Kidney capillary endothelial cell (primary cell): Measurements from ENCODE around the gene TCOF1.
"Not testable (repeated sequence)": the region's sequence is repeated elsewhere in the genome, so short reads cannot be mapped to it uniquely, and the experiment has no call there.

Experiments
- DNase-seq: peaks from one replicate; pipeline ENCODE4 v3.0.0-alpha.2; 2018; ENCODE audit warnings: low spot score

The TCOF1 gene

GRCh38 chr5:150406103-150406722, 48.7 kb downstream of the TCOF1 start:
- no peak for DNase-seq

DNA sequence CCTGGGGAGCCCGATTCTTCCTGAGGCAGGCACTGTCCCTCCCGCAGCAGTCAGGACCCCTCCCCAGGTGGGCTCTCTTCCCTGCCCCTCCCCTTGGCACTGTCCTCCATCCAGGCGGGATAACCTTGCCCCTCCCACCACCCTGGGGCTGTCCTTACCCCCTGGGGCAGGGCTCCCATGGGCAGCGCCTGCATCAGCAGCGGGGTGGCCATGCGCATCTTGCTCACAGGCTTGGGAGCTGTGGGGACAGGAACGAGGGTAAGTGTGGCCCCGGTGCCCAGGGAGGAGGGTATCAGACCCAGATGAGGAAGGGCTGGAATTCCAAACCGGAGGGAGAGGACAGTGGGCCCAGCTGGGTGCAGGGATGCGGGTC, 49.2 kb downstream of the TCOF1 start:
- DNase-seq, result no peak

GRCh38 chr5:150407096-150407720, 49.7 kb downstream of the TCOF1 start:
- no peak for DNase-seq

DNA sequence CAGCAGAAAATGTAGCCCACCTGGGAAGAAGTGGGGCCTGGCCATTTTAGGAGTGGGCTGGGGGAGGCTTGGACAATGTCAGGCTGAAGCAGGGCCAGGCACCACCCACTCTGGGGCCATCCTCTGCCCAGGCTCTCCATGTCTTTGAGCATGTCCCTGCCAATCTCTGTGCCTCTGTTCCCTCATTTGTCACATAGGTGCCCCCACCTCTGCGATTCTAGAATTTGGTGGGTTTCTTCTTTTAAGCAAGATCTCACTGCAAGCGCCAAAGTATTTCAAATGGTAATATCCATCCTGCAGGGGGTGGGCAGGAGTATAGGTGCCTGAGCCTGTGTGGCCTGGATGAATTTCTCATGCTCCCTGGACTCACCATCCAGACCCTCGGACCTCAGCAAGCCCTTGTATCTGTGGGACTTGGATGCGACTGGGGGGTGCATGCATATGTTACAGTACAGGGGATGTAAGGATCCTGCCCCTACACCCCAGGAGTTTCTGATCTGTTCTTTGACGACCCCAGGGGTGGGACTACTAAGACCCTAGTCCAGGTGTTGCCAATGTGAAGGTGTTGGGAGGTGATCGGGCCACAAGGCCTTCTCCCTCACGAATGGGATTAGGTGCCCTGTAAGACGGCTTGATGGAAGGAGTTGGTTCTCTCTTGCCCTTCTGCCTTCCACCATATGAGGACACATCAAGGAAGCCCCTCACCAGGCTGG, 50.9 kb downstream of the TCOF1 start:
- no peak for DNase-seq

DNA sequence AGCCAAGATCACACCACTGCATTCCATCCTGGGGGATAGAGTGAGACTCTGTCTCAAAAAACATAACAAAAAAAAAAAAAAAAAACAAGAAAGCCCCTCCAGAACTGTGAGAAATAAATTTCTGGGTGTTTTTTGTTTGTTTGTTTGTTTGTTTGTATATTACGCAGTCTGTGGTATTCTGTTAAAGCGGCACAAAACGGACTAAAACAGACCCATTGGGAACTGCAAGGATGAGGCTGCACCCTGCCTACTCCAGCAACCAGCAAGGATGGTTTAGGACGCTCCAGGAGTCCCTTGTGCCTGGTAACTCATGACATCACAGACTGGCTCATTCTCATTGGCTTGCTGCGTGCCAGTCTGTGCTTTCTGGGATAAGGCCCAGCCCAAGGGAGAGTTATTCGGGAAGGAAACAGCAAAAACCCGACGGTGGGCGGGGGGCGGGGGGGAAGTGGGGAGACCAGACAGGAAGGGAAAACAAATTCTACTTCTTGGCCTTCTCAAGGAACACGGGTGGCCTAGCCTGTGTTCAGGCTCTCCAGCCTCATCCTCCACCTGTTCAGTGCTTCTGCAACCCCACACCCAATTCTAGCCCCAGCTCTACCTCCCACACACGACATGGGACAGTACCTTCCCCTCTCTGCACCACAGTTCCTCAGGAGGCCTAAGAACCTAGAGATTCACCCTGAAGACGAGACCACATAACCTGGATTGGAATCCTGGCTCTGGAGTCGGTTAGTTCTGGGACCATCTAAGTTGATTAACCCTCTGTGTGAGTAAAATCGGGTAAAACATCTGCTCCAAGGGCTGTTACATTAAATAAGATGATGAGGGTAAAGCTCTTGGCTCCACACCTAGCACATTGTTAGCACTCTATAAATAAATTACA, 52.4 kb downstream of the TCOF1 start:
- peak; percentile 79 for DNase-seq

- DNase-seq, result peak; percentile 42
Measured at GRCh38 chr5:150410524-150411244, 53.2 kb downstream of the TCOF1 start.

DNA sequence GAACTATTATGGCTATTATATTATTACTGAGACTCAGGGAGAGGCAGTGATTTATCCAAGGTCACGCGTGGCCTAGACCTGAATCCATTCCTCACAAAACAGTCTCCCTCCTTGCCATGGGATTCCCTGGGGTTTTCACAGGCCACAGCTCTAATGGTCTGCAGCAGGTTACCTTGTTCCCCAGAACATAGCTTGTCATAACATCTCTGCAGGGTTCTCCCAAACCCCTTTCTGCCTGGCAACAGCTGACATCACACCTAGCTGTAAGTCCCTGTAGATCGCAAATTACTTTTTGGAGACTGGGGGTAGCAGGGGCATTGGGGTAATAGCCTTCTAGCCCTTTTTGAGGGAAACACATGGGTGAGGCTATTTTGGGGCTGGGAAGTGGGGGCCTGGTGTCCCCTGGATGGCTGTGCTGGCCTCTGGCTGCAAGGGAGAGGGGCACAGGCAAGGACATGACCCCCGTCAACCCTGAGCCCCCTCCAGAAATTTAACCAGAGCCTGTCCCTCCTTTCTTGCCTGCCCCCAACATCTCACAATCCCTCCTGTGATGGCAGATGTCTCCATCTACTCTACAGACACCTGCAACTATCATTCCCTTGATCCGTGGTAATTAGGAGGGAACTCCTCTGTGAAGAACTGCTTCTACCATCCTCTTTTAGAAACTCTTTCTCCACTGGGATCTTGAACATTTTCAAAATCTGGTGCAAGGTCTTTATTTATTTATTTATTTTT, 53.9 kb downstream of the TCOF1 start:
- DNase-seq, result no peak

- DNase-seq, result no peak
Measured at GRCh38 chr5:150412319-150413175, 55.0 kb downstream of the TCOF1 start, which contains the start of gene CD74. Gene CD74, minus strand, starts transcription at chr5:150412910. Its CDS starts 161 bp downstream, at chr5:150412749.

DNA sequence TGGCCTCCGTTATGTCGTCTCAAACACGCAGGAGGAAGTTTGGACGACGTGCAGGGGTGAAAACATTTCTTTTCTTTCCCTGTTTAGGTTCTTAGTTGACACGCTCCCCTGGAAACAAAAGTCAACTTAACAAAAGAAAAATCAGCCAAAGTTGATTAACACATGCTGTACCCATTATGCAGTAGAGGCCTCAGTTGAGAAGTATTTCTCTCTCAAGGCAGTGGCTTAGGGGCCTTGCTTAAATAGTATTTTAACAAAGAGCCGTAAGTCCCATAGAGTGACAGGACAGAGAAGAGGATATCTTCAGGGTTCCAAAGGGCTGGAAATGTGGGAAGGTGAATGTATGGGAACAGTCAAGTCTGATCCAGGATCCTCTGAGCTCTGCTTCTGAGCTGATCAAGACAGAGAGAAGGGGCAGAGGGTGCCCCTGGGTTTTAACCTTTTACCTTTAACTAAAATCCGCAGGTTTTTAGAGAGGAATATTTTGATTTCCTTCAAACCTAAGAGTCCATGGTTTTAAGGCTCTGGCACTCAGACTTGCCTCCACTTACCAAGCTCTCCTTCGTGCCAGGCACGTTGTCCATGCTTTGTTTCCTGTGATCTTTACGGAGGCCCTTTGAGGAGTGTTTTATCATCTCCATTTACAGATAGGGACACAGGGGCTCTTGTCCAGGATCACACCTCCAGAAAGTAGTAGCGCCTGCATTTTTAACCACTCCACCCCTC, 55.8 kb downstream of the TCOF1 start:
- DNase-seq, result no peak

DNA sequence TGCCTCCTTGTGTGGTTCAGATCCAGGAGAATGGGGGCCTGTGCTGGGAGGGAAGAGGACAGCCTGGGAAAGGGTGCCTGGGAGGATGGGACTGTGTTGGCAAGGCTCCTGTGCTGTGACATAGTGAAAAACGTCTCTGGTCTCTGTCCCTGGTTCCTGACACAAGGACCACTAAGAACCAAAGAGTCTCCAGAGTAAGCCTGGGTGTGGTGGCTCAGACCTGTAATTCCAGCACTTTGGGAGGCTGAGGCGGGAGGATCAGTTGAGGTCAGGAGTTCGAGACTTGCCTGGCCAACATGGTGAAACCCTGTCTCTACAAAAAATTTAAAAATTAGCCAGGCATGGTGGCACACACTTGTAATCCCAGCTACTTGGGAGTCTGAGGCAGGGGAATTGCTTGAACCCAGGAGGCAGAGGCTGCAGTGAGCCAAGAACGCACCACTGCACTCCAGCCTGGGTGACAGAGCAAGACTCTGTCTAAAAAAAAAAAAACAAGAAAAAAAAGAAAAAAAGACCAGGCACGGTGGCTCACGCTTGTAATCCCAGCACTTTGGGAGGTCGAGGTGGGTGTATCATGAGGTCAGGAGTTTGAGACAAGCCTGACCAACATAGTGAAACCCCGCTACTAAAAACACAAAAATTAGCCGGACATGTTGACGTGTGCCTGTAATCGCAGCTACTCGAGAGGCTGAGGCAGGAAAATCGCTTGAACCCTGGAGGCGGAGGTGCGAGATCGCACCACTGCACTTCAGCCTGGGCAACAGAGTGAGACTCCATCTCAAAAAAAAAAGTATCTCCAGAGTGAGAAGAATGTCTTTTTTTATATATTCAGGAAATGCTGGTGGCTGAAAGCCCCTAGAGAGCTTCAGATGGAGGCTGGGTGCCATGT, 56.6 kb downstream of the TCOF1 start:
- not testable (repeated sequence) for DNase-seq

DNA sequence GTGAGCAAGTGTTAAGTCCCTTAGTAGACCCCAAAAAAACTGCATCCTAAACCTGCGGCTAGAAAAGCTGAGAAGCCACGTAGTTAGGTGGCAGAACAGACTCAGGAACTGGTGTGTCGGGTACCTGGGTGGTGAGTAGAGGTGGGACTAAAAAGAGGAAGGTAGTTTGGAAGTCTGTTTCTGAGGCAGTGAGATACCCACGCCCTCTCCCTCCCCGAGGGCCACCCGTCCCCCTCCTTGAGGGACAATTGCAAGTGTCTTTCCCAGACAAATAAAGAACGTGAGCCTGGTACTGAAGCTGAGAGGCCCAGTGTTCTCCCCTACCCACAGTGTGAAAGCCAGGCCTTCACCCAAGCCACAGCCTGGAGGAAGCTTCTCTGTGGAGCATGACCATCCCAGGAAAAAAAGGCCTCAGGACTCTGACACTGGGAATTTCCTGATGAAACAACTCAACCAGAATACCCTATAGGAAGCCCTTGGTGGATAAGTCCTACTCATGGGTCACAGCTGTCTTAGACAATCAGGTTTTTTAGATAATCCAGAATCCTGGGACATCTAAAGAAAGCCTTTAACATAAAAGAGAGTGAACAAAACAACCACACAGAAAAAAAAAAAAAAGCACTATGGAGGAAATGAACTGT, 62.3 kb downstream of the TCOF1 start:
- no peak for DNase-seq

DNA sequence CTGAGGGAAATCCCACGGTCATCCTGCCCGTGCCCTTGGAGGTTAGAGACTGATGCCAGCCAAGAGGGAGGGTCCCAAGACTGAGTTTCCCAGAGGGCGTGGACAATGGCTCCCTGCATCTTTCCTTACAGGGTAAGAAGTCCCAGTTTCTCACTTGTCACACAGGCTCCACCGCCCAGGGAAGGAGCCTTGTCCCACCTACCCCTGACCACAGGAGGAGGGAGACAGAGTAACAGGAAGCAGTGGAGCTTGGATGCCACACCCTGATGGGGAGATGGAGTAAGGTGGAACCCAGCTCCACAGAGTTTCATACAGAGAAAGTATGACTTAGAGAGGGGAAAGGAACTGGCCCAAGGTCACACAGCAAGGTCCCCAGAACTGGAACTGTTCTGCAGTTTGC, 64.6 kb downstream of the TCOF1 start:
- DNase-seq, result no peak

GRCh38 chr5:150422758-150423157, 65.3 kb downstream of the TCOF1 start:
- no peak for DNase-seq

DNA sequence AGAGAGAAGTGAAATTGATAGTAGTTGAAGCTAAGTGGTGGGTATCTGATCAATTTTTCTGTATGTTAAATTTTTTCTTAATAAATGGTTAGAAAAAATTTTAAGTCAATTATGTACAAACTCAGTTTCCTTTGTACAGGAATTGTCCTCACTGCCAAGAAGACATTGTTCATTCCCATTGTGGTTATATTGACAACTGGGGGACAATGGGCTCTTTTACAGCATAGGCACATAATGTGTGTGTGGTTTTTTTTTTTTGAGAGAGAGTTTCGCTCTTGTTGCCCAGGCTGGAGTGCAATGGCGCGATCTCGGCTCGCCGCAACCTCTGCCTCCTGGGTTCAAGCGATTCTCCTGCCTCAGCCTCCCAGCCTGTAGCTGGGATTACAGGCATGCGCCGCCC, 68.7 kb downstream of the TCOF1 start:
- not testable (repeated sequence) for DNase-seq

DNA sequence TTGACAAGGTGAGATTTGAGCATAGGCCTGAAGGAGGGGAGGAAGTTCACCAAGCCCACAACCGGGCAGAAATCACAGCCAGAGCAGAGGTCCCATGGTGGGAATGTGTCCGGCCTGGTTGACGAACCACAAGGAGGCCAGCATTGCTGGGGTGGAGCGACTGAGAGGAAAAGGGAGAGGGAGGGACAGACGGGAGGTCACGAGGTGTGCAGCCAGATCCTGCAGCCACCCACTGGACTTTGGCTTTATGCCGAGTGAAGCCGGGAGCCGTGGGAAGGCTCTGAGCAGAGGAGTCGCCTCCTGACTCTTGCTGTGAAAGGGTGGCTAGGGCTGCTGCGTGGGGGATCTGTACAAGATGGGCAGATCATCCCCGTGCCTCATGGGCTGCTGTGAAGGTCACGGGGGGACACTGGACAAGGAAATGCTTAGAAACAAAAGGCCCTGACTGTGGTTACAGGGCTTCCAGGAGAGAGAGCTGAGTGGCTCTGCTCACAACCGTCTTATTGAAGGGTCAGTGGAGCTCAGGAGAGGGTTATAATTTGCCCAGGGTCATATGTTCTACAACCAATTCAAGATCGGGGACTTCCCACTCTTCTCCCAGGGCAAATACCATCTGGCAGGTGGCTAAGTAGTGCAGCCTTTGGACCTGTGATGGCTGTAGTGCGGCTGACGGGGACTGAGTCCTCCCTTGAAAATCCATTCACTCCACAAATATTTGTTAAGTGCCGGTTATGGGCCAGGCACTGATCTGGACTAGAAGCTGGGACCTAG, 70.8 kb downstream of the TCOF1 start:
- DNase-seq, result no peak

DNA sequence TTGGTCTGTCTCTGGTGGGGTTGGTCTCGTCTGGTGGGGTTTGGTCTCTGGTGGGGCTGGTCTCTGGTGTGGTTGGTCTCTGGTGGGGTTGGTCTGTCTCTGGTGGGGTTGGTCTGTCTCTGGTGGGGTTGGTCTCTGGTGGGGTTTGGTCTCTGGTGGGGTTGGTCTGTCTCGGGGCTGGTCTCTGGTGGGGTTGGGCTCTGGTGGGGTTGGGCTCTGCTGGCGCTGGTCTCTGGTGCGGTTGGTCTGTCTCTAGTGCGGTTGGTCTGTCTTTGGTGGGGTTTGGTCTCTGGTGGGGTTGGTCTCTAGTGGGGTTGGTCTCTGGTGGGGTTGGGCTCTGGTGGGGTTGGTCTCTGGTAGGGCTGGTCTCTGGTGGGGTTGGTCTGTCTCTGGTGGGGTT, 71.5 kb downstream of the TCOF1 start:
- no peak for DNase-seq

- DNase-seq, result no peak
Measured at GRCh38 chr5:150429410-150429873, 71.9 kb downstream of the TCOF1 start.
